IMR-90 (cell line): ENCODE data around the gene FEV. TPM values are rescaled to one million over a fixed set of nuclear protein-coding genes. Genes with fewer than 3 reads are reported as not detected.

ENCODE experiments used
- ATAC-seq: fragments of 200-7000 bp; cut with Tn5 transposase; 2 replicates; pipeline ENCODE4 v1.9.1; 2020; ENCODE audit warnings: low read depth, mild to moderate bottlenecking, moderate library complexity
- BruUV-seq: library from RNA; stranded (reverse); fragments of 400-500 nt; replicated peaks from 2 replicates; lab custom pipeline; 2021; lab: Mats Ljungman, UMichigan
- CTCF ChIA-PET: fragments of 300-600 bp; formaldehyde crosslinking; extraction: SDS; loops from one replicate; lab custom pipeline; 2021; ENCODE audit warnings: antibody characterized with exemption; lab: Yijun Ruan, JAX
- POLR2A ChIA-PET: fragments of 300-600 bp; sonication (Branson Sonifier 250); formaldehyde crosslinking; loops from one replicate; lab custom pipeline; 2022; ENCODE audit warnings: antibody characterized with exemption; ENCODE audit not compliant: unreplicated experiment; lab: Charles Lee
- DNase-seq: peaks from one replicate; pipeline ENCODE4 v3.0.0; 2013
- H2AFZ ChIP-seq: replicated peaks from 2 replicates; pipeline ENCODE3; 2013; ENCODE audit warnings: low read length, mild to moderate bottlenecking; ENCODE audit not compliant: poor library complexity
- H2AK5ac ChIP-seq: 2 replicates; pipeline ENCODE4 v1.6.1; 2013; ENCODE audit warnings: low read depth, low read length, inconsistent platforms
- H2AK9ac ChIP-seq: replicated peaks from 2 replicates; pipeline ENCODE3; 2013; ENCODE audit warnings: mild to moderate bottlenecking, low read depth, low read length, moderate library complexity; ENCODE audit not compliant: poor library complexity
- H2BK120ac ChIP-seq: 2 replicates; pipeline ENCODE4 v1.6.1; 2013; ENCODE audit warnings: low read depth, low read length, inconsistent platforms
- H2BK15ac ChIP-seq: 3 replicates; pipeline ENCODE4 v1.6.1; 2013; ENCODE audit warnings: low read depth, low read length, inconsistent platforms
- H2BK20ac ChIP-seq: 2 replicates; pipeline ENCODE4 v1.6.1; 2013; ENCODE audit warnings: low read depth, mild to moderate bottlenecking, inconsistent platforms, low read length, moderate library complexity
- H2BK5ac ChIP-seq: 2 replicates; pipeline ENCODE4 v1.6.1; 2013; ENCODE audit warnings: mild to moderate bottlenecking, low read depth, low read length, inconsistent platforms; ENCODE audit not compliant: poor library complexity, severe bottlenecking
- H3K14ac ChIP-seq: replicated peaks from 2 replicates; pipeline ENCODE4 v1.6.1; 2013; ENCODE audit warnings: low read depth, low read length, inconsistent platforms
- H3K18ac ChIP-seq: 2 replicates; pipeline ENCODE4 v1.6.1; 2013; ENCODE audit warnings: low read depth, low read length, control low read depth
- H3K23ac ChIP-seq: 2 replicates; pipeline ENCODE4 v1.6.1; 2013; ENCODE audit warnings: low read depth, low read length, inconsistent platforms
- H3K27ac ChIP-seq: 2 replicates; pipeline ENCODE4 v1.5.1; 2013; ENCODE audit warnings: mild to moderate bottlenecking, control low read depth, low read length; ENCODE audit not compliant: insufficient read depth
- H3K27me3 ChIP-seq: 2 replicates; pipeline ENCODE4 v1.6.1; 2013; ENCODE audit warnings: low read length; ENCODE audit not compliant: control insufficient read depth, insufficient read depth
- H3K36me3 ChIP-seq: 2 replicates; pipeline ENCODE4 v1.6.1; 2013; ENCODE audit warnings: low read length, mixed read lengths; ENCODE audit not compliant: control insufficient read depth, insufficient read depth
- H3K4ac ChIP-seq: 2 replicates; pipeline ENCODE4 v1.6.1; 2013; ENCODE audit warnings: low read depth, low read length, inconsistent platforms
- H3K4me1 ChIP-seq: 2 replicates; pipeline ENCODE4 v1.6.1; 2013; ENCODE audit warnings: low read length, mixed read lengths; ENCODE audit not compliant: control insufficient read depth, insufficient read depth
- H3K4me2 ChIP-seq: 2 replicates; pipeline ENCODE4 v1.6.1; 2013; ENCODE audit warnings: low read depth, mild to moderate bottlenecking, control low read depth, low read length, moderate library complexity
- H3K4me3 ChIP-seq: 2 replicates; pipeline ENCODE4 v1.5.1; 2013; ENCODE audit warnings: low read depth, mild to moderate bottlenecking, control low read depth, low read length, moderate library complexity; ENCODE audit not compliant: insufficient read depth
- H3K56ac ChIP-seq: 2 replicates; pipeline ENCODE4 v1.6.1; 2013; ENCODE audit warnings: low read length, inconsistent platforms; ENCODE audit not compliant: insufficient read depth; ENCODE audit errors: extremely low read depth
- H3K79me1 ChIP-seq, 2 experiments: 2 replicates each; pipeline ENCODE4 v1.6.1; 2013; ENCODE audit warnings: low read length in 2 of 2, inconsistent platforms in 1 of 2, low read depth in 1 of 2
- H3K9ac ChIP-seq: 2 replicates; pipeline ENCODE4 v1.6.1; 2013; ENCODE audit warnings: low read depth, low read length, control low read depth
- H3K9me1 ChIP-seq: 2 replicates; pipeline ENCODE4 v1.6.1; 2013; ENCODE audit warnings: low read length, inconsistent platforms; ENCODE audit not compliant: insufficient read depth
- H3K9me3 ChIP-seq: 2 replicates; pipeline ENCODE4 v1.6.1; 2013; ENCODE audit warnings: low read length; ENCODE audit not compliant: control insufficient read depth, insufficient read depth
- H4K20me1 ChIP-seq: 2 replicates; pipeline ENCODE4 v1.6.1; 2013; ENCODE audit warnings: low read length, inconsistent platforms; ENCODE audit not compliant: insufficient read depth
- H4K5ac ChIP-seq: 2 replicates; pipeline ENCODE4 v1.6.1; 2013; ENCODE audit warnings: mild to moderate bottlenecking, low read depth, low read length, control low read depth
- H4K8ac ChIP-seq, 2 experiments: 2 replicates each; pipeline ENCODE4 v1.6.1; 2013; ENCODE audit warnings: low read depth in 2 of 2, low read length in 2 of 2, control low read depth in 1 of 2, inconsistent platforms in 1 of 2
- H4K91ac ChIP-seq: 2 replicates; pipeline ENCODE4 v1.6.1; 2013; ENCODE audit warnings: low read depth, low read length, inconsistent platforms; ENCODE audit not compliant: insufficient read depth
- BHLHE40 ChIP-seq: fragments of 150-350 bp; IDR thresholded peaks from 2 replicates; pipeline ENCODE4 v1.6.1; 2016; ENCODE audit warnings: mild to moderate bottlenecking, low read depth, low read length
- MAZ ChIP-seq: IDR thresholded peaks from 2 replicates; pipeline ENCODE4 v1.6.1; 2012; ENCODE audit warnings: low read depth, mild to moderate bottlenecking, low read length, improper control_type of control experiment, moderate library complexity, borderline replicate concordance
- RAD21 ChIP-seq: IDR thresholded peaks from 2 replicates; pipeline ENCODE4 v1.6.1; 2012; ENCODE audit warnings: low read length, improper control_type of control experiment
- WGBS, 2 experiments: methylation state at CpG; one replicate each; pipeline versions ENCODE4 v1.1.5 to v1.1.7; 2013; ENCODE audit warnings: missing lambda C conversion rate in 2 of 2; ENCODE audit not compliant: insufficient read length in 1 of 2; ENCODE audit errors: extremely low coverage in 2 of 2; 5-methylcytosine and 5-hydroxymethylcytosine counted together
- dilution Hi-C: fragments of 300-500 bp; cut with HindIII; formaldehyde crosslinking; loops from one replicate; pipeline ENCODE4 v1.14.3; 2018; ENCODE audit warnings: low sequenced_read_pairs; ENCODE audit not compliant: unreplicated experiment
- in situ Hi-C: fragments of 300-500 bp; cut with MboI; formaldehyde crosslinking; loops from 3 replicates; pipeline ENCODE4 v1.14.3; 2019; ENCODE audit warnings: low sequenced_read_pairs, inconsistent platforms, mixed read lengths
- intact Hi-C: fragments of 100-400 bp; cut with micrococcal nuclease; formaldehyde crosslinking; loops from 2 replicates; pipeline ENCODE4 v1.10.0; 2022
- polyA plus RNA-seq, 3 experiments: library from polyadenylated mRNA; depleted of rRNA; stranded (reverse); fragments of >200 nt; gene quantifications; 2 replicates each; pipeline ENCODE4 v1.2.3, GENCODE V29; 2012; ENCODE audit warnings: low replicate concordance in 1 of 3
- total RNA-seq: library from RNA; depleted of rRNA; stranded (reverse); fragments of >200 nt; gene quantifications from 2 replicates; pipeline ENCODE4 v1.2.3, GENCODE V29; 2012
- TF ChIP-seq, protein P1 (sequence below): fragments of 150-350 bp; IDR thresholded peaks from 2 replicates; pipeline ENCODE4 v1.6.1; 2016; ENCODE audit warnings: low read depth, mild to moderate bottlenecking, low read length, moderate library complexity, borderline replicate concordance
- TF ChIP-seq, protein P2 (sequence below): fragments of 150-350 bp; IDR thresholded peaks from 2 replicates; pipeline ENCODE4 v1.6.1; 2017; ENCODE audit warnings: mild to moderate bottlenecking, antibody characterized with exemption, low read length, low read depth

Gene FEV
- total and polyA plus RNA-seq, 2 of the 4 experiments (the other 2 are of a cell fraction) = not detected

DNA sequence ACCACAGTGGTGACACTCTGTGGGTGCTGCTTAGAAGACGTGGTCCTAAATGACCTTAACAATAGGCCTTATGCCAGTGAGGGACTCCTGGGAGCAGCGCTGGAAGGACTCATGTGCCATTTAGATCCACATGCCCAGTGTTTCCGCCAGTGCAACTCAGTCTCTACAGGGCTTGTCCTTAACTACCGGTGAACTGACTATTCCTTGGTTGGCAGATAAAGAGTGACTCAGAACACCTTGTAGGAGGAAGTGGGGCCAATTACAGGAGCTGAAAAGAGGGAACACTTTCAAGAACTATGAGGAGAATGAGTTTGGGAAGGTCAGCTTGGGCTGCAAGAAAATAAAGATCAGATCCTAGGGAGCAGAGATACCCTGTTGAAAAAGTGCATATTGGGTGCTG lies 27.3 kb downstream of the FEV start:
- H3K36me3 ChIP-seq = no peaks in the 10 kb centered on the region
- POLR2A ChIA-PET = no interaction called here
- no peak overlapping the region for H3K14ac ChIP-seq
- H3K4ac ChIP-seq = no peak overlapping the region
- CTCF ChIA-PET = interaction anchor here (0.6 to 0.8 kb wide), 2 partner anchors 9 to 22 kb away, joined by 3 read pairs; no protein-coding TSS in a partner anchor
- BruUV-seq = no TSS peak
- no peaks in the 10 kb centered on the region for H3K4me1 ChIP-seq
- no peak overlapping the region for H2BK20ac ChIP-seq
- intact Hi-C loops (no loop called here), in situ Hi-C loops (no loop called here), dilution Hi-C loops (no loop called here)
- no peak overlapping the region for H3K4me3 ChIP-seq
- no peak overlapping the region for H3K4me2 ChIP-seq
- H4K8ac ChIP-seq = no peak overlapping the region
- no peak overlapping the region for H3K9ac ChIP-seq
- H3K27ac ChIP-seq = no peak overlapping the region
- H2AK5ac ChIP-seq = no peak overlapping the region
- H2BK120ac ChIP-seq = no peak overlapping the region
- no peaks in the 10 kb centered on the region; the same call in 1 of the 2 replicates for H4K20me1 ChIP-seq
- no peak overlapping the region for H2AK9ac ChIP-seq
- DNase-seq = no peak
- peaks cover 75% of the 10 kb centered on the region for H3K27me3 ChIP-seq
- H4K5ac ChIP-seq = no peak overlapping the region
- no peak overlapping the region for H3K56ac ChIP-seq
- H3K79me1 ChIP-seq = no peaks in the 10 kb centered on the region
- no peak overlapping the region for H3K23ac ChIP-seq
- H3K18ac ChIP-seq = no peak overlapping the region
- TF ChIP-seq MAZ (no peak), RAD21 (no peak), BHLHE40 (no peak)
- TF ChIP-seq, protein P1, sequence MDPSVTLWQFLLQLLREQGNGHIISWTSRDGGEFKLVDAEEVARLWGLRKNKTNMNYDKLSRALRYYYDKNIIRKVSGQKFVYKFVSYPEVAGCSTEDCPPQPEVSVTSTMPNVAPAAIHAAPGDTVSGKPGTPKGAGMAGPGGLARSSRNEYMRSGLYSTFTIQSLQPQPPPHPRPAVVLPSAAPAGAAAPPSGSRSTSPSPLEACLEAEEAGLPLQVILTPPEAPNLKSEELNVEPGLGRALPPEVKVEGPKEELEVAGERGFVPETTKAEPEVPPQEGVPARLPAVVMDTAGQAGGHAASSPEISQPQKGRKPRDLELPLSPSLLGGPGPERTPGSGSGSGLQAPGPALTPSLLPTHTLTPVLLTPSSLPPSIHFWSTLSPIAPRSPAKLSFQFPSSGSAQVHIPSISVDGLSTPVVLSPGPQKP = no peak
- TF ChIP-seq, protein P2, sequence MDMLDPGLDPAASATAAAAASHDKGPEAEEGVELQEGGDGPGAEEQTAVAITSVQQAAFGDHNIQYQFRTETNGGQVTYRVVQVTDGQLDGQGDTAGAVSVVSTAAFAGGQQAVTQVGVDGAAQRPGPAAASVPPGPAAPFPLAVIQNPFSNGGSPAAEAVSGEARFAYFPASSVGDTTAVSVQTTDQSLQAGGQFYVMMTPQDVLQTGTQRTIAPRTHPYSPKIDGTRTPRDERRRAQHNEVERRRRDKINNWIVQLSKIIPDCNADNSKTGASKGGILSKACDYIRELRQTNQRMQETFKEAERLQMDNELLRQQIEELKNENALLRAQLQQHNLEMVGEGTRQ = no peak
- H2BK5ac ChIP-seq = no peak overlapping the region
- H3K9me3 ChIP-seq = no peaks in the 10 kb centered on the region
- WGBS, 2 experiments = 55% methylated on average over 4 of the region's 4 CpGs; no CpG with 5 or more reads in 1 of the 2 experiments
- H4K91ac ChIP-seq = no peak overlapping the region
- no peak overlapping the region for H2AFZ ChIP-seq
- ATAC-seq = no peak
- 0 out of 2 replicates have a peak, but pooled peaks cover 4% of the 10 kb centered on the region for H3K9me1 ChIP-seq
- H2BK15ac ChIP-seq = no peak overlapping the region
